Breast epithelium (tissue), 4 donors: ENCODE data around the gene MYO9B. TPM values are rescaled to one million over a fixed set of nuclear protein-coding genes. Genes with fewer than 3 reads are reported as not detected.
"Not testable (repeated sequence)": the region's sequence is repeated elsewhere in the genome, so short reads cannot be mapped to it uniquely, and the experiment has no call there.

Experiments used
- DNase-seq, 2 donors: peaks; one replicate each; pipeline ENCODE4 v3.0.0-alpha.2; 2019; ENCODE audit warnings: low spot score in 2 of 2
- H3K27ac ChIP-seq, 2 donors: fragments of 200-600 bp; sonication (generic) in 1 of 2; one replicate each; pipeline ENCODE4 v1.5.1; 2016 to 2019; ENCODE audit warnings: mild to moderate bottlenecking in 1 of 2
- H3K27me3 ChIP-seq, 2 donors: fragments of 200-600 bp; sonication (generic) in 1 of 2; one replicate each; pipeline versions ENCODE4 v1.5.1 to v1.6.0; 2017 to 2019; ENCODE audit warnings: control low read depth in 1 of 2, mild to moderate bottlenecking in 1 of 2
- H3K36me3 ChIP-seq: fragments of 200-600 bp; one replicate; pipeline ENCODE4 v1.5.1; 2019
- H3K4me1 ChIP-seq, 2 donors: fragments of 200-600 bp; sonication (generic); one replicate each; pipeline ENCODE4 v1.5.1; 2016 to 2019; ENCODE audit warnings: control low read depth in 1 of 2
- H3K4me3 ChIP-seq, 3 donors: fragments of 200-600 bp; sonication (generic); 1 replicate in 2 of 3; 2 replicates in 1 of 3; pipeline ENCODE4 v1.5.1; 2016 to 2019; ENCODE audit warnings: mild to moderate bottlenecking in 3 of 3, moderate library complexity in 2 of 3
- H3K9me3 ChIP-seq, 2 donors: fragments of 200-600 bp; sonication (generic) in 1 of 2; one replicate each; pipeline ENCODE4 v1.5.1; 2016 to 2019; ENCODE audit warnings: control low read depth in 1 of 2
- CTCF ChIP-seq, 3 donors: fragments of 450-650 bp; IDR thresholded peaks; one replicate each; pipeline ENCODE4 v1.5.1; 2016 to 2017; ENCODE audit warnings: antibody characterized with exemption in 3 of 3, mild to moderate bottlenecking in 3 of 3, moderate library complexity in 3 of 3
- POLR2A ChIP-seq: fragments of 450-650 bp; IDR thresholded peaks from one replicate; pipeline ENCODE4 v1.6.1; 2016; ENCODE audit warnings: antibody characterized with exemption, mild to moderate bottlenecking, moderate library complexity
- POLR2AphosphoS5 ChIP-seq, 3 donors: sonication (generic); formaldehyde crosslinking; IDR thresholded peaks; one replicate each; pipeline ENCODE4 v1.6.1; 2017; ENCODE audit warnings: antibody characterized with exemption in 3 of 3
- intact Hi-C: fragments of 100-400 bp; cut with DNase I; formaldehyde crosslinking; loops from one replicate; pipeline ENCODE4 v1.15.1; 2023; ENCODE audit warnings: low total_unique reads
- total RNA-seq, 3 donors: library from RNA; depleted of rRNA; stranded (reverse); fragments of >200 nt; gene quantifications; one replicate each; pipeline ENCODE4 v1.1.0, GENCODE V29; 2016

MYO9B gene
- total RNA-seq, 3 donors from 2014 or later, result 76.0 to 79.5 (median 77.4) TPM

- Histone ChIP-seq H3K27me3 (no peaks in the 10 kb centered on the region), H3K9me3 (no peaks in the 10 kb centered on the region), H3K4me3 (no peak overlapping the region), H3K27ac (peak overlapping the region; percentile 21 to 99), H3K36me3 (no peaks in the 10 kb centered on the region), H3K4me1 (peaks cover 7 to 16% of the 10 kb centered on the region in 2 donors)
- TF ChIP-seq CTCF (IDR thresholded peaks at IDR 0.05) (no peak), POLR2A (no peak), POLR2AphosphoS5 (IDR thresholded peaks at IDR 0.05) (no peak)
- DNase-seq, result no peak
- intact Hi-C loops, result no loop called here
Measured at GRCh38 chr19:17137417-17137816, 61.8 kb downstream of the MYO9B start.

GRCh38 chr19:17138052-17138846 lies 62.7 kb downstream of the MYO9B start:
- H3K27me3 ChIP-seq, H3K4me3 ChIP-seq, intact Hi-C loops, H3K9me3 ChIP-seq, H3K36me3 ChIP-seq, DNase-seq: not testable (repeated sequence)
- H3K27ac ChIP-seq, result peak overlapping the region in 1 of 2 donors; percentile 52
- H3K4me1 ChIP-seq, result peaks cover 7 to 16% of the 10 kb centered on the region in 2 donors

- TF ChIP-seq POLR2A (no peak), CTCF (IDR thresholded peaks at IDR 0.05) (no peak), POLR2AphosphoS5 (IDR thresholded peaks at IDR 0.05) (no peak)
- Histone ChIP-seq H3K4me3 (no peak overlapping the region), H3K27me3 (no peaks in the 10 kb centered on the region), H3K9me3 (no peaks in the 10 kb centered on the region), H3K27ac (peak overlapping the region; percentile 49 to 52), H3K36me3 (no peaks in the 10 kb centered on the region), H3K4me1 (peaks cover 7 to 16% of the 10 kb centered on the region in 2 donors)
- intact Hi-C loops, result no loop called here
- DNase-seq, result peak in 1 of 2 donors; percentile 41
Measured at GRCh38 chr19:17138937-17139598, 63.5 kb downstream of the MYO9B start.

- H3K27ac ChIP-seq, H3K27me3 ChIP-seq, H3K36me3 ChIP-seq, H3K4me1 ChIP-seq, H3K9me3 ChIP-seq, intact Hi-C loops, H3K4me3 ChIP-seq, DNase-seq: not testable (repeated sequence)
Measured at GRCh38 chr19:17144771-17145170, 69.2 kb downstream of the MYO9B start.

GRCh38 chr19:17145546-17146497 lies 70.2 kb downstream of the MYO9B start:
- no peaks in the 10 kb centered on the region for H3K4me1 ChIP-seq
- H3K36me3 ChIP-seq, result no peaks in the 10 kb centered on the region
- peak overlapping the region in 1 of 2 donors; percentile 43 for H3K27ac ChIP-seq
- H3K9me3 ChIP-seq, result no peaks in the 10 kb centered on the region
- no peaks in the 10 kb centered on the region for H3K27me3 ChIP-seq
- no peak for TF ChIP-seq POLR2AphosphoS5 (IDR thresholded peaks at IDR 0.05)
- no peak for TF ChIP-seq CTCF (IDR thresholded peaks at IDR 0.05)
- no peak for TF ChIP-seq POLR2A
- no peak overlapping the region for H3K4me3 ChIP-seq
- intact Hi-C loops, result no loop called here
- no peak for DNase-seq
